Measurements from ENCODE around the gene SKA1. TPM values are rescaled to one million over a fixed set of nuclear protein-coding genes. Genes with fewer than 3 reads are reported as not detected.
A peak's percentile ranks its signal among the peaks of the same experiment; 100 is the strongest.

SKA1 gene
- total RNA-seq (ENCODE audit: unreplicated experiment): 4.7 TPM
- long read RNA-seq, partial matches to known transcripts: 0 of 1 reads
- long read RNA-seq, other reads (novel, unspliced or antisense): 1 of 1 reads

GRCh38 chr18:50374753-50375391 lies at the start of gene SKA1:
Gene SKA1 (plus strand): TSS chr18:50375046. CDS start chr18:50375831, 785 bp downstream.
- H3K4me1 Mint-ChIP-seq (ENCODE audit: unreplicated experiment): peaks cover 5% of the 10 kb centered on the region
- H3K9me3 Mint-ChIP-seq (ENCODE audit: unreplicated experiment): peaks cover 4% of the 10 kb centered on the region
- H3K27me3 Mint-ChIP-seq (ENCODE audit: unreplicated experiment): peaks cover 2% of the 10 kb centered on the region
- H3K27ac Mint-ChIP-seq (ENCODE audit: unreplicated experiment): peak within 1 kb of the TSS; percentile 78
- peak; percentile 96 for DNase-seq (ENCODE audit: low spot score)
- H3K4me3 Mint-ChIP-seq (ENCODE audit: unreplicated experiment): peak within 1 kb of the TSS; percentile 92
- no peaks in the 10 kb centered on the region for H3K36me3 Mint-ChIP-seq (ENCODE audit: low read depth, unreplicated experiment)
- TF ChIP-seq CTCF (IDR thresholded peaks at IDR 0.05; ENCODE audit: unreplicated experiment): no peak

DNA sequence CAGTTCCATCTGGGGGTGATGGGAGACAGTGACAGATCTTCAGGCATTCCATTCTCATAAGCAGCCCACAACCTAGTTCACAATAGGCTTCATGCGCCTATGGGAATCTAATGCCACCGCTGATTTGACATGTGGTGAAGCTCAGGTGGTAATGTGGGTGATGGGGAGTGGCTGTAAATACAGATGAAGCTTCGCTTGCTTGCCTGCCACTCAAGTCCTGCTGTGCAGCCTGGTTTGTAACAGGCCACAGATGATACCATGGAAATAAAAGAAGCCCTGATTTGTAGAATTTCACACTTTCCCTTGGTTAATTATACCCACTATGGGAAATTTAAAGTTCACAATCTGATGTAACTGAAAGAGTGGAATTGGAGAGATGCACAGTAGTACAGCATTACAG lies 46.9 kb upstream of the SKA1 start:
- H3K9me3 Mint-ChIP-seq (ENCODE audit: unreplicated experiment): no peaks in the 10 kb centered on the region
- no peaks in the 10 kb centered on the region for H3K36me3 Mint-ChIP-seq (ENCODE audit: low read depth, unreplicated experiment)
- no peak overlapping the region for H3K4me3 Mint-ChIP-seq (ENCODE audit: unreplicated experiment)
- H3K27me3 Mint-ChIP-seq (ENCODE audit: unreplicated experiment): no peaks in the 10 kb centered on the region
- no peak overlapping the region for H3K27ac Mint-ChIP-seq (ENCODE audit: unreplicated experiment)
- TF ChIP-seq CTCF (IDR thresholded peaks at IDR 0.05; ENCODE audit: unreplicated experiment): no peak
- DNase-seq (ENCODE audit: low spot score): no peak
- H3K4me1 Mint-ChIP-seq (ENCODE audit: unreplicated experiment): no peaks in the 10 kb centered on the region

DNA sequence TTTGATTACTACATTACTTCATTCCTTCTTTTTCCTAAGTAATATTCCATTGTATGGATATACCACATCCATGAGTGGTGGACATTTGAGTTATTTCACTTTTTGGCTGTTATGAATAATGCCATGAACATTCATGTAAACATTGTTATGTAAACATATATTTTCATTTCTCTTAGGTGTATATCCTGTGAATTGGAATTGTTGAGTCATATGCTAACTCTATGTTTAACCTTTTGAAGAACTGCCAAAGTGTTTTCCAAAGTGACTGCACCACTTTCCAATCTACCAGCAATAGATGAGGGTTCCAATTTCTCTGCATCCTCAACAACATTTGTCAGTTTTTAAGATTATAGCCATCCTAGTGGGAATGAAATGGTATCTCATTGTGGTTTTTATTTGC lies 44.7 kb upstream of the SKA1 start:
- H3K9me3 Mint-ChIP-seq (ENCODE audit: unreplicated experiment): no peaks in the 10 kb centered on the region
- no peak overlapping the region for H3K4me3 Mint-ChIP-seq (ENCODE audit: unreplicated experiment)
- TF ChIP-seq CTCF (IDR thresholded peaks at IDR 0.05; ENCODE audit: unreplicated experiment): no peak
- H3K27me3 Mint-ChIP-seq (ENCODE audit: unreplicated experiment): no peaks in the 10 kb centered on the region
- no peak overlapping the region for H3K27ac Mint-ChIP-seq (ENCODE audit: unreplicated experiment)
- DNase-seq (ENCODE audit: low spot score): no peak
- no peaks in the 10 kb centered on the region for H3K36me3 Mint-ChIP-seq (ENCODE audit: low read depth, unreplicated experiment)
- H3K4me1 Mint-ChIP-seq (ENCODE audit: unreplicated experiment): no peaks in the 10 kb centered on the region

DNA sequence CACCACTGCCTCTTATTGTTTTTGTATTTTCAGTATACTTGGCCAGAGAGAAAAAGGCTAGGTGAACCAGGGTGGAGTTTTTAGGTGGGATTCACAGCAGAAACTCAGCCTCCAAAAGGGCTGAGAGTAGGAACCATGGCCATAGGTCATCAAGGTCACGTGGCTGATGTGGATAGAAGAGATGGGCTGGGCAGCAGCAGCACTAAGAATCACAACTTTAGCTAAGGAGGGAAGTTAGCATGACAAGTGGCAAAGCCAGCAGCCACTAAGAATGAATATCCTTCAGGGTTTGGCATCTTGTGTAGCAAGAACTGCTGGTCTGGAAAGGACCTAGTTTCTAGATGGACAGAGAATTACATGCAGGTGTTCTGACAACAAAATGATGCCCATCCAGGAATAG lies 43.2 kb upstream of the SKA1 start:
- Mint-ChIP-seq H3K4me1 (ENCODE audit: unreplicated experiment) (no peaks in the 10 kb centered on the region), H3K9me3 (ENCODE audit: unreplicated experiment) (no peaks in the 10 kb centered on the region), H3K27ac (ENCODE audit: unreplicated experiment) (no peak overlapping the region), H3K27me3 (ENCODE audit: unreplicated experiment) (no peaks in the 10 kb centered on the region), H3K36me3 (ENCODE audit: low read depth, unreplicated experiment) (no peaks in the 10 kb centered on the region), H3K4me3 (ENCODE audit: unreplicated experiment) (no peak overlapping the region)
- no peak for TF ChIP-seq CTCF (IDR thresholded peaks at IDR 0.05; ENCODE audit: unreplicated experiment)
- DNase-seq (ENCODE audit: low spot score): no peak

DNA sequence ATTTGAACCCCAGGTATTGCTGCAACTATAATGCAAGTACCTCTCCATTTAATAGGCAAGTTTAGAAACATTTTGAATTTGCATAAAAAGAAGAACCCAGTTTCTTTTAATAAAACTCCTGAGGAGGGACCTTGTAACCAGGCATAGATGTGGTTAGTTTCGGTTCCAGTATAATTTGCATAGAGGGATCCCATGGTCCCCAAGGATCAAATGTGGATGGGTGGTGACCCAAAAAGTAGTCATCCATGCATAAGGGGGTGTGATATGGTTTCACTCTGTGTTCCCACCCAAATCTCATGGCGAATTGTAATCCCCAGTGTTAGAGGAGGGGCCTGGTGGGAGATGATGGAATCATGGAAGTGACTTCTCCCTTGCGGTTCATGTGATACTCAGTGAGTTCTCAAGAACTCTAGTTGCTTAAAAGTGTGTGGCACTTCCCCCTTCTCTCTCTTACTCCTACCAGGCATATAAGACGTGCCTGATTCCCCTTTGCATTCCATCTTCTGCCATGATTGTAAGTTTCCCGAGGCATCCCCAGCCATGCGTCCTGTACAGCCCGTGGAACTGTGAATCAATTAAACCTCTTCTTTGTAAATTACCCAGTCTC lies 40.2 kb upstream of the SKA1 start:
- Mint-ChIP-seq H3K27me3 (ENCODE audit: unreplicated experiment) (peaks cover 1% of the 10 kb centered on the region), H3K4me1 (ENCODE audit: unreplicated experiment) (no peaks in the 10 kb centered on the region), H3K4me3 (ENCODE audit: unreplicated experiment) (no peak overlapping the region), H3K9me3 (ENCODE audit: unreplicated experiment) (no peaks in the 10 kb centered on the region), H3K36me3 (ENCODE audit: low read depth, unreplicated experiment) (no peaks in the 10 kb centered on the region), H3K27ac (ENCODE audit: unreplicated experiment) (no peak overlapping the region)
- DNase-seq (ENCODE audit: low spot score): no peak
- TF ChIP-seq CTCF (IDR thresholded peaks at IDR 0.05; ENCODE audit: unreplicated experiment): no peak

Measured in endothelial cell (in vitro differentiated cells).